Skeletal muscle tissue (tissue), 4 donors: Measurements from ENCODE around the gene PVALEF. TPM values are rescaled to one million over a fixed set of nuclear protein-coding genes. Genes with fewer than 3 reads are reported as not detected.
"Not testable (repeated sequence)": the region's sequence is repeated elsewhere in the genome, so short reads cannot be mapped to it uniquely, and the experiment has no call there.

Source experiments
- H3K27ac ChIP-seq: one replicate; pipeline ENCODE4 v1.7.0; 2013; ENCODE audit warnings: mild to moderate bottlenecking, low read depth, low read length, inconsistent platforms
- H3K27me3 ChIP-seq, 3 donors: one replicate each; pipeline ENCODE4 v1.7.0; 2013; ENCODE audit warnings: low read length in 3 of 3; ENCODE audit not compliant: control insufficient read depth in 3 of 3, insufficient read depth in 3 of 3
- H3K36me3 ChIP-seq, 3 donors: one replicate each; pipeline ENCODE4 v1.7.0; 2013; ENCODE audit warnings: low read length in 3 of 3; ENCODE audit not compliant: control insufficient read depth in 3 of 3, insufficient read depth in 3 of 3
- H3K4me1 ChIP-seq, 3 donors: one replicate each; pipeline ENCODE4 v1.7.0; 2013; ENCODE audit warnings: low read length in 3 of 3, mild to moderate bottlenecking in 3 of 3; ENCODE audit not compliant: control insufficient read depth in 3 of 3, insufficient read depth in 3 of 3
- H3K4me3 ChIP-seq, 3 donors: one replicate each; pipeline ENCODE4 v1.7.0; 2013; ENCODE audit warnings: low read length in 3 of 3
- H3K9ac ChIP-seq, 3 donors: one replicate each; pipeline ENCODE4 v1.7.0; 2013; ENCODE audit warnings: low read length in 3 of 3, mild to moderate bottlenecking in 3 of 3, moderate library complexity in 2 of 3, low read depth in 1 of 3
- H3K9me3 ChIP-seq, 3 donors: one replicate each; pipeline ENCODE4 v1.7.0; 2013; ENCODE audit warnings: low read length in 3 of 3; ENCODE audit not compliant: control insufficient read depth in 3 of 3
- total RNA-seq: library from RNA; depleted of rRNA; stranded (reverse); fragments of >200 nt; gene quantifications from one replicate; pipeline ENCODE4 v1.2.3, GENCODE V29; 2014
- donor health status: Osteomylitis.

Gene PVALEF
- total RNA-seq, 1 donor from 2014 or later: not detected

- Histone ChIP-seq H3K9ac (no peak overlapping the region), H3K9me3 (no peaks in the 10 kb centered on the region), H3K4me3 (no peak overlapping the region), H3K4me1 (peaks cover 5 to 6% (median 5%) of the 10 kb centered on the region in 3 donors), H3K36me3 (no peaks in the 10 kb centered on the region), H3K27me3 (peaks cover 0 to 6% (median 0%) of the 10 kb centered on the region in 3 donors), H3K27ac (no peak overlapping the region)
Observed at GRCh38 chr17:81143717-81144422, 21.4 kb upstream of the PVALEF start.

GRCh38 chr17:81144423-81144781, 20.9 kb upstream of the PVALEF start:
- no peaks in the 10 kb centered on the region for H3K36me3 ChIP-seq
- no peak overlapping the region for H3K4me3 ChIP-seq
- no peak overlapping the region for H3K27ac ChIP-seq
- no peaks in the 10 kb centered on the region for H3K9me3 ChIP-seq
- H3K9ac ChIP-seq: no peak overlapping the region
- peaks cover 0 to 6% (median under 1%) of the 10 kb centered on the region in 3 donors for H3K27me3 ChIP-seq
- peaks cover 5 to 6% (median 5%) of the 10 kb centered on the region in 3 donors for H3K4me1 ChIP-seq

GRCh38 chr17:81146208-81146607, 19.1 kb upstream of the PVALEF start:
- not testable (repeated sequence) for H3K9me3 ChIP-seq, H3K9ac ChIP-seq, H3K4me3 ChIP-seq, H3K36me3 ChIP-seq, H3K27me3 ChIP-seq, H3K27ac ChIP-seq, H3K4me1 ChIP-seq

- Histone ChIP-seq H3K4me3 (no peak overlapping the region), H3K36me3 (no peaks in the 10 kb centered on the region), H3K4me1 (peaks cover 4 to 6% (median 5%) of the 10 kb centered on the region in 3 donors), H3K9me3 (no peaks in the 10 kb centered on the region), H3K9ac (no peak overlapping the region), H3K27me3 (peaks cover 0 to 7% (median 6%) of the 10 kb centered on the region in 3 donors), H3K27ac (no peak overlapping the region)
Observed at GRCh38 chr17:81147701-81148100, 17.6 kb upstream of the PVALEF start.

- Histone ChIP-seq H3K27me3 (peaks cover 0 to 7% (median 6%) of the 10 kb centered on the region in 3 donors), H3K9ac (no peak overlapping the region), H3K27ac (no peak overlapping the region), H3K36me3 (no peaks in the 10 kb centered on the region), H3K4me3 (no peak overlapping the region), H3K9me3 (no peaks in the 10 kb centered on the region), H3K4me1 (peaks cover 0 to 4% (median 0%) of the 10 kb centered on the region in 3 donors)
Observed at GRCh38 chr17:81148571-81148970, 16.7 kb upstream of the PVALEF start.

GRCh38 chr17:81148986-81149533, 16.2 kb upstream of the PVALEF start:
- H3K9ac ChIP-seq: no peak overlapping the region
- peaks cover 0 to 4% (median 0%) of the 10 kb centered on the region in 3 donors for H3K4me1 ChIP-seq
- H3K9me3 ChIP-seq: no peaks in the 10 kb centered on the region
- no peak overlapping the region for H3K4me3 ChIP-seq
- no peak overlapping the region for H3K27ac ChIP-seq
- no peaks in the 10 kb centered on the region for H3K36me3 ChIP-seq
- peaks cover 0 to 7% (median 6%) of the 10 kb centered on the region in 3 donors for H3K27me3 ChIP-seq

GRCh38 chr17:81150377-81151077, 14.8 kb upstream of the PVALEF start:
- Histone ChIP-seq H3K9ac (no peak overlapping the region), H3K4me3 (no peak overlapping the region), H3K27ac (no peak overlapping the region), H3K9me3 (no peaks in the 10 kb centered on the region), H3K36me3 (no peaks in the 10 kb centered on the region), H3K4me1 (peaks cover 0 to 4% (median 0%) of the 10 kb centered on the region in 3 donors), H3K27me3 (peaks cover 0 to 7% (median 6%) of the 10 kb centered on the region in 3 donors)

GRCh38 chr17:81151278-81151677, 14.0 kb upstream of the PVALEF start:
- Histone ChIP-seq H3K27ac (no peak overlapping the region), H3K4me3 (no peak overlapping the region), H3K36me3 (no peaks in the 10 kb centered on the region), H3K27me3 (peaks cover 0 to 7% (median 6%) of the 10 kb centered on the region in 3 donors), H3K9ac (no peak overlapping the region), H3K4me1 (peaks cover 0 to 4% (median 0%) of the 10 kb centered on the region in 3 donors), H3K9me3 (no peaks in the 10 kb centered on the region)

- H3K27ac ChIP-seq: no peak overlapping the region
- no peak overlapping the region for H3K4me3 ChIP-seq
- H3K27me3 ChIP-seq: peaks cover 5 to 7% (median 6%) of the 10 kb centered on the region in 3 donors
- peaks cover 0 to 4% (median 0%) of the 10 kb centered on the region in 3 donors for H3K4me1 ChIP-seq
- no peak overlapping the region for H3K9ac ChIP-seq
- H3K36me3 ChIP-seq: no peaks in the 10 kb centered on the region
- no peaks in the 10 kb centered on the region for H3K9me3 ChIP-seq
Observed at GRCh38 chr17:81152288-81152828, 12.9 kb upstream of the PVALEF start.
